ENCODE results near the gene ANAPC16. TPM values are rescaled to one million over a fixed set of nuclear protein-coding genes. Genes with fewer than 3 reads are reported as not detected.
A peak's percentile ranks its signal among the peaks of the same experiment; 100 is the strongest.

ANAPC16 gene
- total and polyA plus RNA-seq, 2 donors (not counting 1 experiment from before 2014, with no cell fraction given) = 104 to 132 TPM

DNA sequence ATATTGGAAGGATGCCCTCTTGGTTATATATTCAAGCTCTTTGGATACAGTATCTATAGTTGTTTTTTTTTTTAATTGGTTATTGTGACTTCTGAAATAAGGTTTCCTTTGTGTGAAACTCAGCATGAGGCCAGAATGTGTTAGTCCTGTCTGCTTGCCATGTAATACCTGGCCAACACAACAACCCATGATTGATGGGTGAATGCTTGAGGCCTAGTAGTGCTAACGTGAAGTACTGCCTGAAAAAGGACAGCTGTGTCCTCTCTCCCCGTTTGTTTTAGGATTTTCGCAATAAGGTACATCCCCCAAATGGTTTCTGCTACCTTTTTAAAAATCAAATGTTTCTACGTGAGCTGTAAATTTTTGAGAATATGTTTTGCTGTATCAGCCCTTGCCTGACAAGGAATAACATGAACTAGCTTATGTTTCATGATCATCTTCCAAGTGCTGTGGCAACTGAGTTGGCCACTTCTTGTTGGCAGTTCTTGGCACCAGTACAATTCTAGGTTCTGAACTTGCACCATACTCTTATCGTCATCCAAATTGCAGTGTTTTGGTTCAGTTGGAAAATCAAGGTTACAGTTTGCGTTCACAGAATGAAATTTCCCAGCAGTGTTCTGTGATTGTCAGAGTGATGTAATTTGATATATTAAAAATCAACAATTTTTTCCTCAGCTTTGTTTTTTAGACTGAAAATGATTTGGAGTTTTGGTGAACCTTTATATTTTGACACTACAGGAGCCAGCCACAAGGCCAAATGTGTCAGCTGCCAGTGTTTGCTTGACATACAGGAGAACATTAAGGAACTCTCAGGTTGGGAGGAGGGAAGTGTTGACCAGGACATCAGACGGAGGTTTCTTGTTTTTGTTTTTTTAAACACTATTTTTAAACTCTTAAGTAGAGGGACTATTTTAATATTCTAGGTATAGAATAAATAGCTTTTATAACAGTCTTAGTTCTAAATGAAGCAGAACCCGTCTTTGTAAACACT lies 13.7 kb downstream of the ANAPC16 start:
- H3K4me1 ChIP-seq (ENCODE audit: control insufficient read depth in 2 of 2, insufficient read depth in 2 of 2, low read length in 2 of 2) = peaks cover 27 to 30% of the 10 kb centered on the region in 2 donors
- no peak overlapping the region for H2AFZ ChIP-seq (ENCODE audit: insufficient read depth, low read depth, low read length, poor library complexity, severe bottlenecking)
- Mint-ChIP-seq H3K4me3 (no peak overlapping the region), H3K27me3 (no peaks in the 10 kb centered on the region), H3K27ac (no peak overlapping the region), H3K9me3 (ENCODE audit: insufficient read depth) (no peaks in the 10 kb centered on the region), H3K4me1 (peaks cover 37% of the 10 kb centered on the region)
- no peak overlapping the region for H3K9ac ChIP-seq (ENCODE audit: low read length)
- WGBS (ENCODE audit: insufficient coverage) = 100% methylated on average over 1 of the region's 8 CpGs
- peaks cover 9 to 62% of the 10 kb centered on the region in 2 experiments for H3K36me3 ChIP-seq (replicated peaks in 1 of 2; ENCODE audit: control extremely low read depth in 1 of 2, control insufficient read depth in 1 of 2, extremely low read depth in 1 of 2, insufficient read depth in 2 of 2, low read length in 1 of 2)
- peaks cover 70% of the 10 kb centered on the region for H3K79me2 ChIP-seq (ENCODE audit: control insufficient read depth, insufficient read depth, low read length)
- peaks cover 53% of the 10 kb centered on the region for H4K20me1 ChIP-seq (ENCODE audit: control insufficient read depth, insufficient read depth, low read length, poor library complexity, severe bottlenecking)
- peak overlapping the region in 1 of 2 donors; percentile 51 for H3K27ac ChIP-seq (ENCODE audit: low read length in 2 of 2)
- DNase-seq (no peak), ATAC-seq (ENCODE audit: low read depth) (no peak)
- CTCF ChIA-PET = interaction anchor here (0.6 to 2.6 kb wide), 12 partner anchors 11 to 182 kb away, joined by 3 to 9 read pairs (median 4); no protein-coding TSS in a partner anchor
- H3K27me3 ChIP-seq (replicated peaks in 1 of 4; ENCODE audit: control extremely low read depth in 1 of 4, control insufficient read depth in 3 of 4, insufficient read depth in 4 of 4, low read length in 3 of 4) = no peaks in the 10 kb centered on the region
- H3K4me3 ChIP-seq (ENCODE audit: control extremely low read depth in 1 of 5, extremely low read depth in 1 of 5, insufficient read depth in 1 of 5, low read depth in 2 of 5, low read length in 4 of 5) = no peak overlapping the region
- H3K9me3 ChIP-seq (ENCODE audit: control extremely low read depth in 1 of 3, control insufficient read depth in 2 of 3, insufficient read depth in 1 of 3, low read length in 2 of 3) = no peaks in the 10 kb centered on the region
- TF ChIP-seq EZH2 (IDR thresholded peaks at IDR 0.05; ENCODE audit: borderline replicate concordance, insufficient read depth, low read depth, low read length, poor library complexity, severe bottlenecking) = no peak
- TF ChIP-seq, protein P1, sequence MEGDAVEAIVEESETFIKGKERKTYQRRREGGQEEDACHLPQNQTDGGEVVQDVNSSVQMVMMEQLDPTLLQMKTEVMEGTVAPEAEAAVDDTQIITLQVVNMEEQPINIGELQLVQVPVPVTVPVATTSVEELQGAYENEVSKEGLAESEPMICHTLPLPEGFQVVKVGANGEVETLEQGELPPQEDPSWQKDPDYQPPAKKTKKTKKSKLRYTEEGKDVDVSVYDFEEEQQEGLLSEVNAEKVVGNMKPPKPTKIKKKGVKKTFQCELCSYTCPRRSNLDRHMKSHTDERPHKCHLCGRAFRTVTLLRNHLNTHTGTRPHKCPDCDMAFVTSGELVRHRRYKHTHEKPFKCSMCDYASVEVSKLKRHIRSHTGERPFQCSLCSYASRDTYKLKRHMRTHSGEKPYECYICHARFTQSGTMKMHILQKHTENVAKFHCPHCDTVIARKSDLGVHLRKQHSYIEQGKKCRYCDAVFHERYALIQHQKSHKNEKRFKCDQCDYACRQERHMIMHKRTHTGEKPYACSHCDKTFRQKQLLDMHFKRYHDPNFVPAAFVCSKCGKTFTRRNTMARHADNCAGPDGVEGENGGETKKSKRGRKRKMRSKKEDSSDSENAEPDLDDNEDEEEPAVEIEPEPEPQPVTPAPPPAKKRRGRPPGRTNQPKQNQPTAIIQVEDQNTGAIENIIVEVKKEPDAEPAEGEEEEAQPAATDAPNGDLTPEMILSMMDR (IDR thresholded peaks at IDR 0.05) = no peak
- POLR2A ChIA-PET = interaction anchor here (0.6 kb wide), 2 partner anchors 20 to 41 kb away, joined by 3 to 7 read pairs; no protein-coding TSS in a partner anchor
- H3K4me2 ChIP-seq (replicated peaks; ENCODE audit: low read depth, low read length, poor library complexity, severe bottlenecking) = no peak overlapping the region
- intact Hi-C loops (cut with micrococcal nuclease) = loop anchor here (10.0 kb wide), 1 partner anchor 335 kb away; no protein-coding TSS in a partner anchor

Data from B cell (primary cell).